Measurements from ENCODE around the gene NTHL1.

DNA sequence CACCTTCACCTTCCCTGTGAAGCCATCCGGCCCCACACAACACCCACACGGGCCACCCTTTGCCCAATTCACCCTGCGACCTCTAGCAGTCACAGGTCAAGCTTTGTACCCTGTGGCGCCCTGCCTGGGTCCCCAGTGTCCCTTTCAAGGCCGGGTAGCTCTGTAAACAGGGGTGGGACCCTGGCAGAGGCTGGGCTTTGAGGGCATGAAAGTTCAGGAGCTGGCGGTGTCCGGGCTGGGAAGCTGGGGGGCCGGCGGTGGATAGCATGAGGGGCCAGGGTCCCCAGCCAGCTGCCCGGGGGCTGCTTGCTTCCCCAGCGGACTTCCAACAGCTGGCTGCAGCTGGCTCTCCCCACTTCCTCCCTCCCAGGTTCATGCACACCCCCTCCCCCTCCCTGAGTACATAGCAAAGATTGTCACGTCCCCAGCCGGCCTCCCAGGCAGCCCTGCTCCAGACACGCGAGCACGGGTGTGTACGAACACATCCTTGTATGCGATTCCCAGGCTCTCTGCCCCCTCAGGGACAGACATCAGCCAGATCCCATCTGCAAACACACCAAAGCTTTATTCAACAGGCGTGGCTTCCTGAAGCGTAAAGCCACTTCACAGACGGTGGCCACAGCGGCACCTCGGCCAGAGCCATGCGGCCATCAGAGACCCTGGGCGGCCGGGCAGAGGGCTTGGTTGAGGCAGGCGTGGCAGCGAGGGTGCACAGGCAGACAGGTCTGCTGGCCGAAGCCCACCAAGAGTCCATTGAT is 8.2 kb downstream of the NTHL1 start:
- TF ChIP-seq POLR2A (IDR thresholded peaks at IDR 0.05) = no peak
- TF ChIP-seq, protein P1, sequence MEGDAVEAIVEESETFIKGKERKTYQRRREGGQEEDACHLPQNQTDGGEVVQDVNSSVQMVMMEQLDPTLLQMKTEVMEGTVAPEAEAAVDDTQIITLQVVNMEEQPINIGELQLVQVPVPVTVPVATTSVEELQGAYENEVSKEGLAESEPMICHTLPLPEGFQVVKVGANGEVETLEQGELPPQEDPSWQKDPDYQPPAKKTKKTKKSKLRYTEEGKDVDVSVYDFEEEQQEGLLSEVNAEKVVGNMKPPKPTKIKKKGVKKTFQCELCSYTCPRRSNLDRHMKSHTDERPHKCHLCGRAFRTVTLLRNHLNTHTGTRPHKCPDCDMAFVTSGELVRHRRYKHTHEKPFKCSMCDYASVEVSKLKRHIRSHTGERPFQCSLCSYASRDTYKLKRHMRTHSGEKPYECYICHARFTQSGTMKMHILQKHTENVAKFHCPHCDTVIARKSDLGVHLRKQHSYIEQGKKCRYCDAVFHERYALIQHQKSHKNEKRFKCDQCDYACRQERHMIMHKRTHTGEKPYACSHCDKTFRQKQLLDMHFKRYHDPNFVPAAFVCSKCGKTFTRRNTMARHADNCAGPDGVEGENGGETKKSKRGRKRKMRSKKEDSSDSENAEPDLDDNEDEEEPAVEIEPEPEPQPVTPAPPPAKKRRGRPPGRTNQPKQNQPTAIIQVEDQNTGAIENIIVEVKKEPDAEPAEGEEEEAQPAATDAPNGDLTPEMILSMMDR (IDR thresholded peaks at IDR 0.05) = no peak
- TF ChIP-seq EP300 (IDR thresholded peaks at IDR 0.05) = no peak
